DMS53 treated with DMSO at 0.1 percent for 48 hours (cell line): ENCODE measurements around the gene YTHDF1.

Experiments
- DNase-seq: peaks from one replicate; lab custom pipeline; 2025; ENCODE audit not compliant: unreplicated experiment; lab: John Stamatoyannopoulos, UW

The YTHDF1 gene

DNA sequence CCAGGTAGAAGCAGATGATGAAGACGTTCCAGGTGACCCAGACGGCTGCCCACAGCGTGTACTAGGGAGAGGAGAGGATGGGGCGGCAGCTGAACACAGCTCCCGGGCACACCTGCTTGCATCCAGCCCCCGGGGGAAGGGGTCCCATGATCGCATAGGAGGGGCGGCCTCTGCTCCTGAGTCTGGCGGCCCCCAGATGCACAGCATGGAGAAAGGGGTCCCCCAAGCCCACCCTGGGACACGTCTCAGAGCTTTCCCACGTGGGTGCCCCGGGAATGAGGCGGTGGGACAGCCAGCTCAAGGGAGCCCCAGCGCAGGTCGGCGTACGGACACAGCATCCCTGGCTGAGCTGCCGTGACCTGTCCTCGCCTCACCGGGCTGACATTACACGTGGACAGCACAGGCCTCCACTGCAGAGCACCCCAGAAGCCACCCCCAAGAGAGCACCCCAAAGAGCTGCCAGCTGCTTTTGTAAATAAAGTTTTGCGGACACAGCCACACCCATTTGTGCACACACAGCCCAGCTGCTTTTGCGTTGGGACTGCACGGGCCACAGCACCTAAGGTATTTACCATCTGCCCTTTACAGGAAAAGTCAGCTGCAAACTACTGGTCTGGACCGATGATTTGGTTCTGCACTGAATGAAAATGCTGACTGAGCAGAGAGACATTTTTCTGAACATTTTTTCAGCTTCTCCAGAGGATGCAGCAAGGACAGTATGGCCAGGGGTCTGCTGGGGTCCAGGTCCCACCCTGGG is 33.1 kb upstream of the YTHDF1 start:
- DNase-seq = no peak

- DNase-seq = no peak
Observed at GRCh38 chr20:63247671-63248228, 31.8 kb upstream of the YTHDF1 start.

- DNase-seq = peak; percentile 48
Observed at GRCh38 chr20:63246490-63247288, 30.8 kb upstream of the YTHDF1 start.

DNA sequence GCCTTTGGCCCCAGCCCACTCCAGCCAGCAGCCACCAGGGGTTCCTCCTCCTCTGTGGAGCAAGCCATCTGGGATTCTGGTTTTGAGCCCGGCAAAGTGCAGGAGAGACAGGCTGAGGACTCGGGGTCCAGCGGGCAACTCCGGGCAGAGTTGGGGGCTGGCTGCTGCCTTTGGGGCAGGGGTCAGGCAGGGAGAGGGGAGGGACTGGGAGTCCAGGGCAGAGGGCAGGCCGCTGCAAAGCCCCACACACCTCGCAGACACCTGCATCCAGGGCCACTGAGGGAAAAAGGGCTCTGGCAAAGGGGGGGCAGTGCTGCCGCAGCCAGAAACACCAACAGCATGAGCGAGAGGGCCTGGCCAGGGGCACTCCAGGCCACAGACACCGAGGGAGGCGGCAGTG is 28.5 kb upstream of the YTHDF1 start:
- no peak for DNase-seq

GRCh38 chr20:63243604-63244247 is 27.8 kb upstream of the YTHDF1 start:
- DNase-seq = no peak

DNA sequence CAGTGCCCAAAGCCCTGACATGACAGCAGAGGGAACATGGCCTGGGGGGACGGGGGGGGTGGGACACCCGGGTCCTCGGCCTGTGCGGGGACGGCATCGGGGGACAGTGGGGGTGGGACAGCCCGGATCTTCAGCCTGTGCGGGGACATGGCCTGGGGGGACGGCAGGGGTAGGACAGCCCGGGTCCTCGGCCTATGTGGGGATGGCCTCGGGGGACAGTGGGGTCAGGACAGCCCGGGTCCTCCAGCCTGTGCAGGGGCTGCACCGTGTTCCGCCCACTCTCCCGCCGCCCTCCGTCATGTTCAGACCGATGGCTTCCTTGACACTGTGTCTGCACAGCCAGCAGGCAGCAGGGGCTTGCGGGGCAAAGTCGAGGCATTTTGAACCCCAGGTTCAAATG is 26.8 kb upstream of the YTHDF1 start:
- no peak for DNase-seq

- DNase-seq = peak; percentile 47
Observed at GRCh38 chr20:63241272-63241671, 25.3 kb upstream of the YTHDF1 start.

- DNase-seq = no peak
Observed at GRCh38 chr20:63240004-63240403, 24.1 kb upstream of the YTHDF1 start.

- no peak for DNase-seq
Observed at GRCh38 chr20:63239431-63239830, 23.5 kb upstream of the YTHDF1 start.

DNA sequence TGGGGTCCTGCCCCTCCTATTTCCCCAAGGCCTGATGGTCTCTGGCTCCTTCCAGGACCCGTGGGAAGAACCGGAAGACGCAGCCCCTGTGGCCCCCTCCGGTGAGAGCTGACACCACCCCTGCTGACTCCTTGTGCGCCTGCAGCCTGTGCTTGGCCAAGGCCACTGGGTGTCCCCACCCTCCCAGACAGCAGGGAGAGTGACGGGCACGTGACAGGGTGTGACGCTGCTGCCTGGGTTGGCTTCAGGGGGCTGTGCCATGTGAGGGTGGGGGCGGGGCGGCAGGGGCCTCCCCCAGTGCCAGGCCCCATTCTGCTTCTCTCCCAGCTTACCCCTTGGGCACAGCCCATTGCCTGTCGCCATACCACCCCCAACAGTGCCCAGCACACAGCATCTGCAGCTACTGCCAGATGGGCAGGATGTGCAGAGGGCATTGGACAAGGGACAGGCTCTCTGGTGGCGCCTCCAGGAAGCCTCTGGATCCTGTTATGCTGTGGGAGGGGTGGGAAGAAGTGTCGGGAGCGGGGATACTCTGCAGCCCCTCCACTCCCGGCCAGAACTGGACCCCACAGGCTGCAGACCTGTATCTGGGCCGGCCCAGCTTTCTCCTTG is 22.7 kb upstream of the YTHDF1 start:
- DNase-seq = no peak

DNA sequence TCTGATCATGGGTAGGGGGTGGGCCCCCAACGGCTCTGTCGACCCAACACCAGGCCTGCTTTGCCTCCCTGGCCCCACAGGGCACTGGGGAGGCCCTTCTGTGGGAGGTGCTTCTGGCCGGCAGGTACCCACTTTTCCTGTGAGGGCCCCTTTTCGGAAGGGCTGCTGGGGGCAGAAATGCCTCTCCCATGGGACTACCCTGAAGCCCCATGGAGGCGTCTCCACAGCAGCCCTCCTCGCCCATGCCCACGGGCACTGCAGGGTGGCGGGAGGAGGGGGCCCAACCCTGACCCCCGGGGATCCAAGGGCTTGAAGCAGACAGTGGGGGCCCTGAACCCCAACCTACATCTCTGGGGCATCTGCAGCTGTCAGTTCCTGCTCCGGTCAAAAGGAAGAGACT is 22.1 kb upstream of the YTHDF1 start:
- no peak for DNase-seq

- DNase-seq = no peak
Observed at GRCh38 chr20:63236116-63236837, 20.3 kb upstream of the YTHDF1 start.

- DNase-seq = no peak
Observed at GRCh38 chr20:63235399-63235983, 19.6 kb upstream of the YTHDF1 start, which contains the start of gene BIRC7. Gene BIRC7 (plus strand): TSS chr20:63235905. CDS start chr20:63236097, 192 bp downstream.

- DNase-seq = peak; percentile 32
Observed at GRCh38 chr20:63234693-63235398, 18.9 kb upstream of the YTHDF1 start.

- DNase-seq = no peak
Observed at GRCh38 chr20:63233924-63234323, 18.0 kb upstream of the YTHDF1 start.

GRCh38 chr20:63233061-63233344 is 17.1 kb upstream of the YTHDF1 start:
- no peak for DNase-seq

GRCh38 chr20:63232235-63233060 is 16.5 kb upstream of the YTHDF1 start:
- no peak for DNase-seq

DNA sequence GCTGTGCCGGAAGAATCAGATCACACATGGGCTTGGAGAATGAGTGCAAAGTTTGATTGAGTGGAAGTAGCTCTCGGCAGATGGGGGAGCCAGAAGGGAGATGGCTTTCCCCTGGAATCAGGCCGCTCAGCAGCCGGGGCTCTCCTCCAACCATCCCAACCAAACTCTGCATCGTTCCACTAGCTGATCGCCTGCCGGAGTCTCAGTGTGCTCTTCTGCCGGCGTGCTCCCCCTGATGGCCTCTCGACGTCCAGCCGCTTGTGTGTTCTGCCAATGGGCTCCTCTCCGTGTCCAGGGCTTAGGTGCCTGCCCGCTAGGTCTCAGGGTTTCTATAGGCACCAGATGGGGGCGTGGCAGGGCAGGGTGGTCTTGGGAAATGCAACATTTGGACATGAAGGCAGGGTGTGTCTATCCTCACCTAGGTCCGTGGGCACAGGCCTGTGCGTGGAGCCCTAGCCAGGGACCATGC is 14.9 kb upstream of the YTHDF1 start:
- peak; percentile 18 for DNase-seq

- DNase-seq = no peak
Observed at GRCh38 chr20:63228806-63229205, 12.9 kb upstream of the YTHDF1 start.
